Right forelimb (tissue), 1 donor: Measurements from ENCODE around the gene DIPK1C.
A peak's percentile ranks its signal among the peaks of the same experiment; 100 is the strongest.

Experiments used
- DNase-seq: peaks from one replicate; pipeline ENCODE4 v3.0.0-alpha.2; 2018

DIPK1C gene

DNA sequence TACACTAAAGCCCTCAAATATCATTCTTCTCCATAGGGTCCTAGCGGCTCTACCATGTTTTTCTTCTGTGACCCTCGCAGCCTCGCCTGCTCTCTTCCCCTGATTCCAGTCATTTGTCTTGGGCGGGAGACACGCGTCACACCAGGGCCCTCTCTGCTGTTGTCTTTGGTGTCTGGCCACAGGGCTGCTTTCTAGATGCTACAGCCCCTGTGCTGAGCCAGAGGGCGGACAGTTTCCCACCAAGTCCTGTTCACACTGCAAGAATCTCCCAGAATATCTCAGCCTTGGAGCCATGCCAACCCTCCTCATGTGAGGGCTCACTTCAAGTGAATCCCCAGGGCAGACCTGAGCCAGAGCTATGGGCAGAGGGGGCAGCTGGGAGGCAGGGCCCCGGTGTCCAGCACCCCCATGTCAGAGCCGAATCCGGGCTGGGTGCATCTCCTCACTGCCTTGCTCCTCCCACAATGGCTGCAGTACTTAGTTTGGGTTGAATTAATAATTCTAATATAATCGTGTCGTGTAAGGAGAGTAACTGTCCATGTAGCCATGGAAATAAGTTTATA is 42.1 kb downstream of the DIPK1C start:
- DNase-seq: peak; percentile 35

DNA sequence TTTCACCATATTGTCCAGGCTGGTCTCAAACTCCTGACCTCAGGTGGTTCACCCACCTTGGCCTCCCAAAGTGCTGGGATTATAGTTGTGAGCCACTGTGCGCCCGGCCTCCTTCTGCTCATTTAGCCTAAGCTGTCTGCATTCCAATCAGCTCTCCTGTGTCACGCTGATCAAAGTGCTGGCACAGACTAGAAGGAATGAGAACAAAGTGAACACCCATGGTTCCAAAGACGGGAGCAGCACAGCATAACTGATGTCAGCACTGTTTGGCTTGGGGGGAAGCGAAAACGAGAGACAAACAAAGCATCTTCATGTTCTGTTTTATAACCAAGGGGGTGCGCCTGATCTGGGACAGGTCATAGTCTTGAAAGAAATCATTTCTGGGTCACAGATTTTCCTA is 43.3 kb downstream of the DIPK1C start:
- peak; percentile 29 for DNase-seq

DNA sequence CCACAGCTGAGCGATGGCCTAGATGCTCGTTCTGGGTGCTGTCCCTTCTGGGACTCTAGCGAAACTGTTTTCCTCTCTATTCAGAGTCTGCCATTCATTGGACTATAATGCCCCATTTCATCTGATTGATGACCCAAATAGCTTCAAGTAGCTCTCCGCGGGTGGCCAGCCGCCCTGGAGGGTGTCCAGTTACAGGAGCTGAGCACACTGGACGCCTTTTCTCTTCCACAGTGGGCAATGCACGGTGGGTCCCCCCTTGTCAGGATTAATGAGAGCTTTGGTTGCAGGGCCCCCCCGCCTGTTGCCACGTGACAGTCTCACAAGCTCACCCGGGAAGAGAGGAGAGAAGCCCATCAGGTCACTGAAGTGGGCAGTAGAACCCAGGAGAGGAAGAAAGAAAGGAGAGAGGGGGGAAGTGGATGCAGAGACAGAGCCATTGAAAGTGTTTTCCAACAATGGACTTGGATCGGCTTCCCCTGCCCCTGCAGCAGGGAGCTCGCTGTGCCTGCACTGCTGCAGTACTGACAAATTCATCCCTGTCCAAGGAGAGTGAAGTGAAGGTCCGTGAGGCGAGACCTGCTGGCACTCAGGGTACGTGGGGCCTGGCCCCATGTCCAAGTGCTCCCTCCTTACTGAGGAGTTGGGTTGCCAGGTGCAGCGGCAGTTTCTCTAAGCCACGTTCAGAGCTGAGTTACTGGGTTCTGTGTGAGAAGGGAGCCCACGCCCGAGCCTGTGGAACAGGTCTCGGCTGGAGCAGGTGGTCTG is 44.8 kb downstream of the DIPK1C start:
- peak; percentile 45 for DNase-seq

GRCh38 chr18:74411475-74411874 is 45.6 kb downstream of the DIPK1C start:
- peak; percentile 22 for DNase-seq

DNA sequence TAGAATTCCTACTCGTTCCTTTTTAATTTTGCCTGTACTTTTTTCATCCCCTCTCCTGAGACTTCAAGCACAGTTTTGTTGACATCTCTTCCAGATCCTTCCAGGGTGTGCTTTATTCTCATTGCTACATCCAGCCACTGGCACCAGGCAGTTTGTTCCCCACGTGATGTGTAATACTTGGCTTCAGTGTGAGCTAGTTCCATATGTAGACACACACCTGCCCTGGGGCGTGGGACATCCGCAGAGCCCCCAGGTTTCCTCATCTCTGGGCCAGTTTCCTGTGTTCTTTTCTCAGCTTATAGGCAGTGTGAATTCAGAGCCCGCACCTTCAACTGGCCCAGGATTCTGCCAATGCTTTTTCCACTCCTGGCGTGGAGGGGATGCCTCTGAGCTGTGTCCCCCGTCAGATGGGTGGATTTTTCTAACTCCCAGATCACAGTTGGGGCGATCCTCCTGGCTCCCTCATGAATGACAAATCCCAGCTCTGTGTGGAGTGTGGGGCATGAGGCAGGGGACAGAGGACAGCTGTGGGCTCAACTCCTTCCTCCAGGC is 46.6 kb downstream of the DIPK1C start:
- peak; percentile 31 for DNase-seq

DNA sequence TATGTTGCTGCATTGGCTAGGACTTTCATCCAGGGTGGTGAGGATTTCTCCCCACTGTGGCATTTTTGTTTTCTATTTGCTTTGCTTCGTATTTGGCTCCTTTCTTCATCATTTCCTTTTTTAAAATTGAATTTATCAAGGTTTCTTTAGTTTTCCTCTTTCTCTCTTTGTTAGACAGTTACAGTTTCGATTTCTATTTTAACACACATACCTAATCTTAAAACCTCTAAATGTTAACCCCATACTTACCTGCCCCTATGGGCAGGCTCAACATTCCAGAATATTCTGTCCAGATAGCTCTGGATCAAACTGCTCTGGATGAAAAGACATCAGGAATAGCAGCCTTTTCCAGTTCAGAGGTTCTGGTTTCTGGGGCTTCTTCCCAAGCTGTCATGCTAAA is 49.2 kb downstream of the DIPK1C start:
- no peak for DNase-seq

- DNase-seq: no peak
These were observed 54.2 kb downstream of the DIPK1C start for GRCh38 chr18:74402806-74403433.

DNA sequence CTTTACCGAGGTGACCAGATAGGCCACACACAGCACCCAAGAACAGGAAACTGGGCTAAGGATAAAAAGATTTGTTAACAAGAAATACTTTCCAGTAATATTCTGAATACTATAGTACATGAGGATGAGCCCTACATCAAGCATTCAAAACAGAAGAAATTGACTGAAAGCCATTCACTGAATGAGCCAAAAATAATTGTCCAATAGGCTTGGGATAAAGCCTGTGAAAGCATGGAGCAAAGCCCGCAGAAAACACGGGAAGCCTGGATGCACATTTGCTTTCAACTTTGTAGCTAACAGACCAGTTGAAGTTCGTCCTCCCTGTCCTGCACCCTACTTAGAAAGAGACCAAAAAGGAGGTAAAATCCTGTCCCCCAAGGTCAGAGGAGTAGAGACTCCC is 56.3 kb downstream of the DIPK1C start:
- DNase-seq: no peak

DNA sequence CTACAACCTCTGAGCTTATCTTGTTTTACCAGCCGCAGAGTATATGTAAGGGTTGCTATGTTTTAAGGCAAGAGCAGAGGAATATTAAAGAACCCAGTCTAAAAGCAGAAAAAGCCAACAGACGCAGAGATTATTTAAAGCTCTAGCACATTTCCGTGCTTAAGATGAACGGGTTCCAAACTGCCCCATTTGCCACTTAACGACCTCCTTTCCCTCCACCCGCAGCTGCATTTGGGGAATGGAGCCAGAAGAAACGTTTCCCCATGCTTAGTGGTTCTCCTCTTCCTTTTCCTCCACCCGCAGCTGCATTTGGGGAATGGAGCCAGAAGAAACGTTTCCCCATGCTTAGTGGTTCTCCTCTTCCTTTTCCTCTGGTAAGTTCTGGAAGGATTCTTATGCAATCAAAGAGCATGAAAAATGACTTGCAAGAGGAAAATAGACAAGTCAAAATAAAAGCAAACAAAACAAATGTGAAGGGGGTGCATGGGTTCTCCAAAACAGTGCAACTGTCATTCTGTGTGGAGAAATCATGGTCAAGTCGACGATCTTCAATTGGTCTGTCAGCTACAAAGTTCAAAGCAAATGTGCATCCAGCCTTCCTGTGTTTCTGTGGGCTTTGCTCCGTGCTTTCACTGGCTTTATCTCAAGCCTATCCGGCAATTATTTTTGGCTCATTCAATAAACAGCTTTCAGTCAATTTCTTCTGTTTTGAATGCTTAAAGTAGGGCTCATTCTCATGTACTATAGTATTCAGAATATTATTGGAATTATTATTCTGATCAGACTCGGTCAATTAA is 57.8 kb downstream of the DIPK1C start:
- no peak for DNase-seq

DNA sequence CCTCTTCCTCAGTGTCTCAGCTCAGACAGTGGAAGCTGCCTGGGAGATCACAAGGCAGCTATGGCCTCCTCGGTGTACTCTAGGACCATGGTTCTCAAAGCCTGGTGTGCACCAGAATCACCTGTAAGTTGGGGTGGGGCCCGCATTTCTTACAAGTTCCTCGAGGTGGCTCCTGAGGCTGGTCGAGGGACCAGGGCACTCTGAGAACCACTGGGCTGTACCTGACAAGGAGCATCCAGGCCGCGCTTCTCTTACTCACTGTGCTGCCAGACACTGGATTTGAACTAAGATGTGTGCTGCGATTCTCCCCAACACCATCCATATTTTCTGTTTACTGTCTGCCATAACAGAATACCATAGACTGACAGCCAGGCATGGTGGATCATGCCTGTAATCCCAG is 59.5 kb downstream of the DIPK1C start:
- DNase-seq: no peak

- DNase-seq: peak; percentile 61
These were observed 60.6 kb downstream of the DIPK1C start for GRCh38 chr18:74396171-74397169.

- no peak for DNase-seq
These were observed 61.4 kb downstream of the DIPK1C start for GRCh38 chr18:74395648-74396154.

DNA sequence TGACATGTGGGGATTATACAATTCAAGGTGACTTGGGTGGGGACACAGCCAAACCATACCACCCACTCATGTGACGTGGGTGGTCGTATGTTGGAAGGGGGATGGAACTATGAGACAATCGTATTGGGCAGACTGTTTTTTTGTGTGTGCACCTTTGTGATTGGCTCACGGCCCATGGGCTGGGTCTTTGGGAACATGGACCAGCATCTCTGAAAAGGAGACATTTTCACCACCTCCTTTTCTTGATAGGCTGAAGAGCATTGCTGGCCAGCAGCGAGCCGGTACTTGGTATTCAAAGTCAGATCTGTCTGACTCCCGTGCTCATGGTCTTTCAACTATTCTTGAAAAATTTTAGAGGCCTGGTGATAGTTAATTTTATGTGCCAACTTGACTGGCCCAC is 62.1 kb downstream of the DIPK1C start:
- no peak for DNase-seq

DNA sequence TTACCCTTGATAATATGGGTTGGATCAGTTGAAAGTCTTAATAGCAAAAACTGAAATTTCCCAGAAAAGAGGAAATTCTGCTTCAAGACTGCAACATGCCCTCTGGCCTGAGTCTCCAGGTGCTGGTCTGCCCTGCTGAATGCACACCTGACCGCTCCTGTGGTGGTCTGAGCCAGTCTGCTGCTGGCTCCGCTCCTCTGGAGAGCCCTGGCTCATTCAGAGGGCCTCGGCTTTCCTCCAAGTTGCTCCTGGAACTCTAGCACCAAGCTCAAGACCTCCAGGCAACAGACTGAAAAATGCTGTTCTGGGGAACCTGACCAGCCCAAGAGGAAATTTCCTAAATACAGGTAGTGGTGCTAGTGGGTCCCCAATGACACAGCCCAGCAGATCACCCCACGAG is 64.8 kb downstream of the DIPK1C start:
- no peak for DNase-seq

GRCh38 chr18:74390900-74391299 is 66.2 kb downstream of the DIPK1C start:
- no peak for DNase-seq

GRCh38 chr18:74389991-74390390 is 67.1 kb downstream of the DIPK1C start:
- no peak for DNase-seq

DNA sequence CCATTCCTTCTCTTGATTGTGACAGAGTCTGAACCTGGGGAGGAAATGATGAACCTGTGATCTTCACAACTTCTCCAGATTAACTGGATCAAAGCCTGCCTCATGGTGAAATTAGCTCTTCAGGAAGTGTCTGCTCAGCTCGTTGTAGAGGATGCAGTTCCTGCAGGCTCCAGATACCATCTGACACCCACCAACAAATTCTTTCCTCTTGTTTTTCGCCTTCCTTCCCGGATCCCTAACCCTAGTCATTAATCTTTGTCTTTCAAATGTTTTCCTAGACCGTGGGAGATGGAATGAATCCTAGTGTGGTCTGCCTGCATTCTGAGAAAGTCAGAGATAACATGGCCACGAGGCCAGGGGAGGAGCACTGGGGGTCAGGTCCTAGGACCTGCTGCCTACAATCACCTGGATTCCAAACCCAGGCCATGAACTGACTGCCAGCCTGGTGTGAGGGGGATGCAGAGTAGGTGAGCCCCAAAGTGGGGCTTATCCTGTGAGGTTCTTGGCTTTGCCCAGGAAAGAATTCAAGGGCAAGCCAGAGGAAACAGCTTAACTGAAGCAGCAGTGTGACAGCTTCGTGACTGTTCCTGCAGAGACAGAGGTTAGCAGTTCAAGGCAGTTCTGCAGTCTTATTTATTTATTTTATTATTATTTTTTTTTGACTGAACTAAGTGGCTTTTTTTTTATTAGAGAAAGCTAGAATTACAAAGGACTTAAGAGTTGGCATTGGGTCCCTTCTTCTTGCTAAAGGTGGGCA is 67.8 kb downstream of the DIPK1C start:
- DNase-seq: no peak

- DNase-seq: no peak
These were observed 68.9 kb downstream of the DIPK1C start for GRCh38 chr18:74388227-74388626.

GRCh38 chr18:74387383-74387782 is 69.7 kb downstream of the DIPK1C start:
- no peak for DNase-seq
